Lower leg skin (tissue), 3 donors: Measurements from ENCODE around the gene TRPV6.

ENCODE experiments used
- CTCF ChIP-seq, 3 donors: fragments of 450-650 bp; IDR thresholded peaks; one replicate each; pipeline ENCODE4 v1.5.1; 2016; ENCODE audit warnings: antibody characterized with exemption in 3 of 3, mild to moderate bottlenecking in 3 of 3, moderate library complexity in 2 of 3
- POLR2A ChIP-seq, 2 donors: fragments of 450-650 bp; IDR thresholded peaks; one replicate each; pipeline ENCODE4 v1.6.1; 2016 to 2017; ENCODE audit warnings: antibody characterized with exemption in 2 of 2, mild to moderate bottlenecking in 1 of 2, moderate library complexity in 1 of 2

GRCh38 chr7:142835487-142835886, 50.1 kb downstream of the TRPV6 start:
- TF ChIP-seq POLR2A (IDR thresholded peaks at IDR 0.05), result no peak
- TF ChIP-seq CTCF (IDR thresholded peaks at IDR 0.05), result no peak
